Stomach (tissue), 4 donors: ENCODE measurements around the gene EEF1A2.

Experiments used
- EP300 ChIP-seq: sonication (generic); formaldehyde crosslinking; IDR thresholded peaks from one replicate; pipeline ENCODE4 v1.6.1; 2017; ENCODE audit warnings: antibody characterized with exemption
- POLR2AphosphoS5 ChIP-seq, 3 donors: sonication (generic); formaldehyde crosslinking; IDR thresholded peaks; one replicate each; pipeline ENCODE4 v1.6.1; 2016; ENCODE audit warnings: antibody characterized with exemption in 3 of 3
- TF ChIP-seq, protein P1 (sequence below), 7 experiments: fragments of 450-650 bp in 4 of 7; fragments of 200-600 bp in 3 of 7; sonication (generic) in 3 of 7; IDR thresholded peaks; one replicate each; pipeline ENCODE4 v1.5.1; 2016 to 2019; ENCODE audit warnings: antibody characterized with exemption in 7 of 7, control low read depth in 2 of 7, mild to moderate bottlenecking in 1 of 7

DNA sequence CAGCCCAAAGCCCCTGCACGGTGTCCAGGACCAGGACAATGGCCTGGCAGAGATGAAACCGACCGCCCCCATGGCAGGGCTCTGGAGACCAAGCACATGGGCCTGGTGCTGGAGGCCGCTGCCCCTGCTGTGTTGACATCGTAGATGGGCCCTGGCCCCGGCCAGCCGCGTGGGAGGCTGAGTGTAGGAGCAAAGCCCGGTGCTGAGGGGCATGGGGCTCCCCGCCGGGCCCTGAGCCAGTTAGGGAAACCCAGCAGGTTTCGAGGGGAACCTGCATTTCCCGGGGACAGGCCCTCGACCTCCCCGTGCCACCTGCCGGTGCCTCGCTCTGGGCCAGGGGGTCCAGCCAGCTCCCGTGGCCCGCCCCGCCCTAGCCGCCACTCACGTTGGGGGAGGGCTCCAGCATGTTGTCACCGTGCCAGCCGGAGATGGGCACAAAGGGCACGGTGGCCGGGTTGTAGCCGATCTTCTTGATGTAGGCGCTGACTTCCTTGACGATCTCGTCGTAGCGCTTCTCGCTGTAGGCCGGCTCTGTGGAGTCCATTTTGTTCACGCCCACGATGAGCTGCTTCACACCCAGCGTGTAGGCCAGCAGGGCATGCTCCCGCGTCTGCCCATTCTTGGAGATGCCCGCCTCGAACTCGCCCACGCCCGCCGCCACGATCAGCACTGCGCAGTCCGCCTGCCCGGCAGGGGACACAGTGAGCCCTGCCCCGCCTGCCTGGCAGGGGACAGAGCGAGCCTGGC is 4.3 kb downstream of the EEF1A2 start:
- TF ChIP-seq, protein P1, sequence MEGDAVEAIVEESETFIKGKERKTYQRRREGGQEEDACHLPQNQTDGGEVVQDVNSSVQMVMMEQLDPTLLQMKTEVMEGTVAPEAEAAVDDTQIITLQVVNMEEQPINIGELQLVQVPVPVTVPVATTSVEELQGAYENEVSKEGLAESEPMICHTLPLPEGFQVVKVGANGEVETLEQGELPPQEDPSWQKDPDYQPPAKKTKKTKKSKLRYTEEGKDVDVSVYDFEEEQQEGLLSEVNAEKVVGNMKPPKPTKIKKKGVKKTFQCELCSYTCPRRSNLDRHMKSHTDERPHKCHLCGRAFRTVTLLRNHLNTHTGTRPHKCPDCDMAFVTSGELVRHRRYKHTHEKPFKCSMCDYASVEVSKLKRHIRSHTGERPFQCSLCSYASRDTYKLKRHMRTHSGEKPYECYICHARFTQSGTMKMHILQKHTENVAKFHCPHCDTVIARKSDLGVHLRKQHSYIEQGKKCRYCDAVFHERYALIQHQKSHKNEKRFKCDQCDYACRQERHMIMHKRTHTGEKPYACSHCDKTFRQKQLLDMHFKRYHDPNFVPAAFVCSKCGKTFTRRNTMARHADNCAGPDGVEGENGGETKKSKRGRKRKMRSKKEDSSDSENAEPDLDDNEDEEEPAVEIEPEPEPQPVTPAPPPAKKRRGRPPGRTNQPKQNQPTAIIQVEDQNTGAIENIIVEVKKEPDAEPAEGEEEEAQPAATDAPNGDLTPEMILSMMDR (IDR thresholded peaks at IDR 0.05), result no peak
- TF ChIP-seq EP300 (no peak), POLR2AphosphoS5 (IDR thresholded peaks at IDR 0.05) (no peak)
